Epithelial cell of esophagus (primary cell): ENCODE results near the gene MT3.

Experiments used
- DNase-seq: peaks from one replicate; pipeline ENCODE4 v3.0.0; 2010; ENCODE audit warnings: low read depth
- H3K4me3 ChIP-seq: 2 replicates; pipeline ENCODE4 v1.5.1; 2011; ENCODE audit warnings: mild to moderate bottlenecking, low read length, control low read depth
- TF ChIP-seq, protein P1 (sequence below): IDR thresholded peaks from 2 replicates; pipeline ENCODE4 v1.5.1; 2011; ENCODE audit warnings: low read depth, mild to moderate bottlenecking, low read length, control low read depth, inconsistent platforms; ENCODE audit not compliant: insufficient read depth; ENCODE audit errors: missing control alignments

Gene MT3

GRCh38 chr16:56606071-56606475, 16.7 kb downstream of the MT3 start:
- TF ChIP-seq, protein P1, sequence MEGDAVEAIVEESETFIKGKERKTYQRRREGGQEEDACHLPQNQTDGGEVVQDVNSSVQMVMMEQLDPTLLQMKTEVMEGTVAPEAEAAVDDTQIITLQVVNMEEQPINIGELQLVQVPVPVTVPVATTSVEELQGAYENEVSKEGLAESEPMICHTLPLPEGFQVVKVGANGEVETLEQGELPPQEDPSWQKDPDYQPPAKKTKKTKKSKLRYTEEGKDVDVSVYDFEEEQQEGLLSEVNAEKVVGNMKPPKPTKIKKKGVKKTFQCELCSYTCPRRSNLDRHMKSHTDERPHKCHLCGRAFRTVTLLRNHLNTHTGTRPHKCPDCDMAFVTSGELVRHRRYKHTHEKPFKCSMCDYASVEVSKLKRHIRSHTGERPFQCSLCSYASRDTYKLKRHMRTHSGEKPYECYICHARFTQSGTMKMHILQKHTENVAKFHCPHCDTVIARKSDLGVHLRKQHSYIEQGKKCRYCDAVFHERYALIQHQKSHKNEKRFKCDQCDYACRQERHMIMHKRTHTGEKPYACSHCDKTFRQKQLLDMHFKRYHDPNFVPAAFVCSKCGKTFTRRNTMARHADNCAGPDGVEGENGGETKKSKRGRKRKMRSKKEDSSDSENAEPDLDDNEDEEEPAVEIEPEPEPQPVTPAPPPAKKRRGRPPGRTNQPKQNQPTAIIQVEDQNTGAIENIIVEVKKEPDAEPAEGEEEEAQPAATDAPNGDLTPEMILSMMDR = no peak
- peak; percentile 80 for DNase-seq
- H3K4me3 ChIP-seq = no peak overlapping the region

DNA sequence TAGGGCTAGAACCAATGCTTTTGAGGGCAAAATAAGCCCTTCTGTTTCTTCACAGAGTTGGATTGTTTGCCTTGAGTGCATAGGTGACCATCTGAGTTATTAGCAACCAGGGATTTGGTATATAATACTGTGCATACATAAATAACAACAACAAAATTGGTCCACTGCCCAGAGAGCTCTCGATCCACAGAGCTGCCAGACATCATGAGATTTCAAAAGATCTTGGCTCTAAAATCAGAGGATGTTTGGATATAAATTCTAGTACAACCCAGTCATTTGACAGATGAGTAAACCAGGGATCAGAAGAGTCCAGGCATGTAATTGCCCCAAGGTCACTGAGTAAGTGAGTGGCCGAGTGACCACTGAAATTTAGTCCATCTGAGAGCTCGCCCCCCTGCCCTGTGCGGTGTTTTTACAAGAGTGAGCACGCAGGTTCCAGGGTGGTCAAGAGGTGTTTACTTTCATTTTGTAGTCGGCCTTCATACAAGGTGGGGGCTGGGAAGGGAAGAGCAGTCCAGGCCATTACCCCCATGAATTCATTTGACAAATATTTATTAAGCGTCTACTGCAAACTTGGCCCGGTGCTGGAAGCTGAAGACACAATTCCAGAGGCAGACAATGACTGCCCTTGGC, 17.3 kb downstream of the MT3 start:
- peak; percentile 74 for DNase-seq
- peak overlapping the region; percentile 14 for H3K4me3 ChIP-seq
- TF ChIP-seq, protein P1 = no peak

- TF ChIP-seq, protein P1 = no peak
- H3K4me3 ChIP-seq = peak overlapping the region; percentile 14
- DNase-seq = peak; percentile 99
These were observed 17.8 kb downstream of the MT3 start for GRCh38 chr16:56607109-56607618.

DNA sequence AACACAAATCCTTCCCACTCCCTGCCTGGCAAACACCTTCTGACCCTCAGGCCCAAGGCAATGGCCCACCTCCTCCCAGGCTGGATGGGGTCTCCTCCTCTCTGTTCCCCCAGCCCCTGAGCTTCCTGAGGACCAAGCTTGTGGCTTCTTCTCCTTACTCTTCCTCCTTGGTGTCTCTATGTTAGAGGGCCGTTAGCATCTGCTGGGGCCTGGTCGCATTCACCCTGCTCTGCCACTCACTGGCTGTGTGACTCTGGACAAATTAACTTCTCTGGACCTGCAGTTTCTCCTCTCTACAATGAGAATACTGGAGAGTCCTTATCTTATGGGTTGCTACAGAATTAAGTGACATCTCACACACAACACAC, 18.3 kb downstream of the MT3 start:
- no peak for DNase-seq
- H3K4me3 ChIP-seq = peak overlapping the region; percentile 29
- TF ChIP-seq, protein P1 = no peak

- TF ChIP-seq, protein P1 = no peak
- H3K4me3 ChIP-seq = peak within 1 kb of the TSS; percentile 81
- DNase-seq = peak; percentile 98
These were observed 18.9 kb downstream of the MT3 start, which contains the start of gene MT2A for GRCh38 chr16:56608043-56608875. Gene MT2A, plus strand, starts transcription at chr16:56608584. Its CDS starts 72 bp downstream, at chr16:56608656.

GRCh38 chr16:56608876-56609462, 19.6 kb downstream of the MT3 start:
- TF ChIP-seq, protein P1 = no peak
- H3K4me3 ChIP-seq = peak overlapping the region; percentile 81
- no peak for DNase-seq
